ENCODE measurements around the gene EXOC3.

The EXOC3 gene

DNA sequence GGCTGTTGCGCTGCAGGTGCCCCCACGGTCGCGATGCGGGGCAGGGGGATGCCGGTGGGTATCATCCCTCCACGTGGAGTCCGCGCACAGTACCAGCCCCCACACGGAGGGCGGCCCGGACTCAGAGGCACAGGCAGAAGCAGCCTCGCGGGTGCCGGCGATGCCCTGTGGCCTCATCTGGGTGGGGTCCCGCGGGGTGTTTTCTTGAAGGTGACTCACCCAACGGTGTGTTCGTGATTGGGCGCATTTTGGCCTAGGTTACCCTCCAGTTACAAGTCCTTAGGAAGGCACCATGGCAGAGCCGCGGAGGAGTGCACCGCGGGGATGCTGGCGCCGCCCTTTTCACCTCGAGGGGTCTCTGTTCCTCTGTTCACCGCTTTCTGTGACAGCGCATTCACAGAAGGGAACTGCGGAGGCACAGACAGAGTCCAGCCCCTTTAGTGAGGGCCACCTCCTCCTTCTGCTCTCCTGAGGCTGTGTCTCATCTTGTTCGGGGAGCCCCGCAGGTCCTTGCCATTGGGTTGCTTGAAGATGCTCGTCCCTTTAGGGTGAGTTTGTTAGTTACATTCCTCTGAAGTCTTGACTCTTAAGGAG, 21.6 kb upstream of the EXOC3 start:
- ChIA-PET POLR2A (no interaction called here), CTCF (no interaction called here)
- no peak for DNase-seq (ENCODE audit: extremely low spot score)
- TF ChIP-seq FOXK2 (IDR thresholded peaks at IDR 0.05) (no peak), HDGF (IDR thresholded peaks at IDR 0.05; ENCODE audit: borderline replicate concordance) (no peak), L3MBTL2 (conservative IDR thresholded peaks at IDR 0.05) (no peak)

DNA sequence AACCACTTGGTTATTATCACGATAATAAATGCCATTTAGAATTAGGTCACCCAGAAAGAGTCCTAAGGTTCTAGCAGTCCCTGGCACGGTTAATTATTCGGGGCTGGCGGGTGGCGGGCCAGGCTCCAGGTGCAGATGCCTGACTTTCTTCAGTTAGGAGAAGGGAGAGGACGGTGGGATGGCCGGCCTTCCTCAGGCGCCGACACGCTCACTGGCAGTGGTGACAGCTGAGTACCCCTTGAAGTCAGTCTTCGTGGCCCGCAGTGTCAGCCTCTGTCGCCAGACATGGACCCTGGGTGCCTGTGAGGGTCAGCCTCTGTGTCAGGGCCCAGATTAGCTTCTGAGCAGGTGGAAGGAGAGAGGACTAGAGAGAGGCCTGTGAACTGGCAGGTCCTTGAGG, 21.1 kb upstream of the EXOC3 start:
- DNase-seq (ENCODE audit: extremely low spot score): no peak
- ChIA-PET POLR2A (no interaction called here), CTCF (no interaction called here)
- TF ChIP-seq FOXM1 (IDR thresholded peaks at IDR 0.05; ENCODE audit: borderline replicate concordance) (no peak), FOXA1 (IDR thresholded peaks at IDR 0.05) (no peak), ARNT (IDR thresholded peaks at IDR 0.05) (no peak), HDGF (IDR thresholded peaks at IDR 0.05; ENCODE audit: borderline replicate concordance) (no peak), ZNF384 (IDR thresholded peaks at IDR 0.05) (no peak), CTBP1 (IDR thresholded peaks at IDR 0.05; ENCODE audit: borderline replicate concordance) (no peak)

DNA sequence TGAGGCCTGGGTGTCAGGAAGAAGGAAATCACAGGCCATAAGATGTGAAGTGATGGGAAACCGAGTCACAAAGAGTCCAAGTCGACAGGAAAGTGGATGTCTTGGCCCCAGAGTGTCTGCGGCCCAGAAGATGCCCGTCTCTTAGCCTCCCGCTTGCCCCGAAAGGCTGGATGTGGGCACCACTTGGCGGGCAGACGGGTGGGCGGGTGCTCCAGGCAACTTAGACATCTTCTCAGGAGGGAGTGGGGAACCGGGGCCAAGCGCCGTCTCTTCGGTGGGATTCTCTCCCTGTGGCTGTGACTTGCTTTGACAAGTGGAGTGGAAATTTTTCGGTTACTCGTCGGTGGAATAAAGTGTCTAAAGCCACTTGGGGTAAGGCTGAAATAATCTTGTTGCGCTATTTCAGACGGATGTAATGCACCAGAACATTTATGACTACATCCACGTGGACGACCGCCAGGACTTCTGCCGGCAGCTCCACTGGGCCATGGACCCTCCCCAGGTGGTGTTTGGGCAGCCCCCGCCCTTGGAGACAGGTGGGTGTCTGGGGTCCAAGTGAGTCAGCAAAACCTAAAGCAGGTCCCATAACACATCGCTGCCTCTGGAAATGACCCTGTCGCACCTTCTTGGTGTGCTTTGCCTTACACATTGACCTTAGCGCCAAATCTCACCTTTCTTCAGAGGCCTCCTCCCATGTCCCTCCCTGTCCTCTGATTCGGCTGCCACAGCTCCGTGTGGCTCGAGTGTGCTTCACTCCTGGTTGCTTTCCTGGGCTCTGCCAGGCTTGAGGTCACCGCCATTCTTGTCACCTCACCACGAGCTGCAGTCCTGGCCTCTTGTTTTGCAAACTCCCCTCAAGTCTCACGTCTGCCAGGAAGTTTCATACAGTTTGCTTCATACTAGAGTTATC, 20.4 kb upstream of the EXOC3 start:
- ChIA-PET POLR2A (interaction anchor here (0.8 to 1.1 kb wide), 2 partner anchors 8 to 16 kb away, joined by 3 to 5 read pairs; no protein-coding TSS in a partner anchor), CTCF (no interaction called here)
- no peak for DNase-seq (ENCODE audit: extremely low spot score)
- no peak for TF ChIP-seq ZNF384 (IDR thresholded peaks at IDR 0.05)
- TF ChIP-seq LEF1 (IDR thresholded peaks at IDR 0.05; ENCODE audit: borderline replicate concordance): no peak
- TF ChIP-seq SUZ12 (IDR thresholded peaks at IDR 0.05): no peak
- no peak for TF ChIP-seq HDGF (IDR thresholded peaks at IDR 0.05; ENCODE audit: borderline replicate concordance)
- TF ChIP-seq ARNT (IDR thresholded peaks at IDR 0.05): no peak
- no peak for TF ChIP-seq NFRKB (IDR thresholded peaks at IDR 0.05)
- no peak for TF ChIP-seq FOXM1 (IDR thresholded peaks at IDR 0.05; ENCODE audit: borderline replicate concordance)
- TF ChIP-seq, protein P1, sequence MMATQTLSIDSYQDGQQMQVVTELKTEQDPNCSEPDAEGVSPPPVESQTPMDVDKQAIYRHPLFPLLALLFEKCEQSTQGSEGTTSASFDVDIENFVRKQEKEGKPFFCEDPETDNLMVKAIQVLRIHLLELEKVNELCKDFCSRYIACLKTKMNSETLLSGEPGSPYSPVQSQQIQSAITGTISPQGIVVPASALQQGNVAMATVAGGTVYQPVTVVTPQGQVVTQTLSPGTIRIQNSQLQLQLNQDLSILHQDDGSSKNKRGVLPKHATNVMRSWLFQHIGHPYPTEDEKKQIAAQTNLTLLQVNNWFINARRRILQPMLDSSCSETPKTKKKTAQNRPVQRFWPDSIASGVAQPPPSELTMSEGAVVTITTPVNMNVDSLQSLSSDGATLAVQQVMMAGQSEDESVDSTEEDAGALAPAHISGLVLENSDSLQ (IDR thresholded peaks at IDR 0.05): no peak
- TF ChIP-seq ELF4 (IDR thresholded peaks at IDR 0.05): no peak
- no peak for TF ChIP-seq BHLHE40 (IDR thresholded peaks at IDR 0.05; ENCODE audit: borderline replicate concordance)
- TF ChIP-seq SP1 (IDR thresholded peaks at IDR 0.05): no peak
- TF ChIP-seq L3MBTL2 (conservative IDR thresholded peaks at IDR 0.05): no peak

DNA sequence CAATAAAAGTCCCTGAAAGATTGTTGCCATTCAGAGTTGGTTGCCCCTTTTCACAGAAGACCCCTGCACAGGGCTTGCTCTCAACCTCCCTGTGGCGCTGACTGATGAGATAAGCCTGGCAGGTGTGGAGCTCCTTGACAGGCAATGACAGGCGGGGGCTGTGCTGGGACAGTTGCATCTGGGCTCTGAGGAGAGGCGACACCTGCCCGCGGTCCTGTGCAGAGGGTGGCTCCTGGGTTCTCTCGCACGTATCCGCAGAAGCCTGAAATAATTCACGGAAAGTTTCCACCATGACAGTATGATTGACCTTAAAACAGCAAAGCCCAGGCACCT, 19.8 kb upstream of the EXOC3 start:
- DNase-seq (ENCODE audit: extremely low spot score): no peak
- TF ChIP-seq FOXA1 (IDR thresholded peaks at IDR 0.05) (no peak), LEF1 (IDR thresholded peaks at IDR 0.05; ENCODE audit: borderline replicate concordance) (no peak), ARNT (IDR thresholded peaks at IDR 0.05) (no peak), ELF4 (IDR thresholded peaks at IDR 0.05) (no peak), L3MBTL2 (conservative IDR thresholded peaks at IDR 0.05) (no peak), FOXM1 (IDR thresholded peaks at IDR 0.05; ENCODE audit: borderline replicate concordance) (no peak), BHLHE40 (IDR thresholded peaks at IDR 0.05; ENCODE audit: borderline replicate concordance) (no peak), TARDBP (IDR thresholded peaks at IDR 0.05) (no peak), ZNF384 (IDR thresholded peaks at IDR 0.05) (no peak), FOXK2 (IDR thresholded peaks at IDR 0.05) (no peak), SUZ12 (IDR thresholded peaks at IDR 0.05) (no peak), NFRKB (IDR thresholded peaks at IDR 0.05) (no peak), SP1 (IDR thresholded peaks at IDR 0.05) (no peak), HDGF (IDR thresholded peaks at IDR 0.05; ENCODE audit: borderline replicate concordance) (no peak), CTBP1 (IDR thresholded peaks at IDR 0.05; ENCODE audit: borderline replicate concordance) (no peak)
- CTCF ChIA-PET: no interaction called here
- POLR2A ChIA-PET: interaction anchor here (0.8 to 1.1 kb wide), 2 partner anchors 9 to 16 kb away, joined by 3 to 5 read pairs; no protein-coding TSS in a partner anchor

DNA sequence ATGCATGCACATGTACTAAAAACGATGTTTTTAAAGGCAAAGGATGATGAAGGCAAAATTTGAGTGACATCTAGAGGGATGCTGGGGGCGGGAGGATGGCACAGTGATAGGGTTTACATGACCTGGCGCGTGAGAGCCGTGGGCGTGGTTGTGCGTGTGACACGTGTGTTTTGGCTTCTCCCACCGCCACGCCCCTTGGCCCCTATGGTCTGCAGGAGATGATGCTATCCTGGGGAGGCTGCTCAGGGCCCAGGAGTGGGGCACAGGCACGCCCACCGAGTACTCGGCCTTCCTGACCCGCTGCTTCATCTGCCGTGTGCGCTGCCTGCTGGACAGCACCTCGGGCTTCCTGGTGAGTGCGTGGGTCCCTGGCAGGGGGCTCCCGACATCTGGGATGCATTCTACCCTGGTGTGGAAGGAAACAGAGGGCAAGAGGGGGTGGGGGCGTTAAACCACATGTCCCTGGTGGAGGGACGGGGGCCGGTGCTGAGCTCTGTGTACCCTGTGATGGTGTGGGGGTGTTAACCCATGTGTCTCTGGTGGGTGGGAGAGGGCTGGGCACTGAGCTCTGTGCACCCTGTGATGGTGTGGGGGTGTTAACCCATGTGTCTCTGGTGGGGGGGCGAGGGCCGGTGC, 19.2 kb upstream of the EXOC3 start:
- POLR2A ChIA-PET: interaction anchor here (0.8 to 1.1 kb wide), 2 partner anchors 8 to 15 kb away, joined by 3 read pairs; no protein-coding TSS in a partner anchor
- CTCF ChIA-PET: no interaction called here

More for the DNA sequence above, 19.2 kb upstream of the EXOC3 start:
- TF ChIP-seq FOXK2 (IDR thresholded peaks at IDR 0.05) (no peak), ARNT (IDR thresholded peaks at IDR 0.05) (no peak), SP1 (IDR thresholded peaks at IDR 0.05) (no peak), ELF4 (IDR thresholded peaks at IDR 0.05) (no peak), FOXA1 (IDR thresholded peaks at IDR 0.05) (no peak), BHLHE40 (IDR thresholded peaks at IDR 0.05; ENCODE audit: borderline replicate concordance) (no peak), L3MBTL2 (conservative IDR thresholded peaks at IDR 0.05) (no peak)
- TF ChIP-seq, protein P1 (IDR thresholded peaks at IDR 0.05): peak; percentile 27; the same call in 1 of the 2 replicates
- DNase-seq (ENCODE audit: extremely low spot score): no peak
